Astrocyte (in vitro differentiated cells and primary cell): ENCODE measurements around the gene ARHGEF2. TPM values are rescaled to one million over a fixed set of nuclear protein-coding genes. Genes with fewer than 3 reads are reported as not detected.

Experiments used
- DNase-seq: peaks from one replicate; pipeline ENCODE4 v3.0.0-alpha.2; 2010; ENCODE audit warnings: low read depth
- FAIRE-seq: peaks from 2 replicates; lab custom pipeline; 2011; peaks lifted over from hg19 to GRCh38; lab: Jason Lieb, UNC
- H2AFZ ChIP-seq: 2 replicates; pipeline ENCODE4 v1.6.0; 2012; ENCODE audit warnings: low read depth, low read length, inconsistent platforms
- H3K27ac ChIP-seq: 2 replicates; pipeline ENCODE4 v1.5.1; 2011; ENCODE audit warnings: low read depth, low read length, inconsistent platforms
- H3K27me3 ChIP-seq: 2 replicates; pipeline ENCODE4 v1.6.0; 2011; ENCODE audit warnings: low read length, inconsistent platforms; ENCODE audit not compliant: insufficient read depth
- H3K36me3 ChIP-seq: 2 replicates; pipeline ENCODE4 v1.5.1; 2011; ENCODE audit warnings: low read length, inconsistent platforms; ENCODE audit not compliant: insufficient read depth
- H3K4me1 ChIP-seq: 2 replicates; pipeline ENCODE4 v1.5.1; 2011; ENCODE audit warnings: low read length, inconsistent platforms; ENCODE audit not compliant: insufficient read depth
- H3K4me2 ChIP-seq: 2 replicates; pipeline ENCODE4 v1.6.0; 2012; ENCODE audit warnings: low read length, inconsistent platforms
- H3K4me3 ChIP-seq: 2 replicates; pipeline ENCODE4 v1.5.1; 2011; ENCODE audit warnings: low read depth, mild to moderate bottlenecking, low read length, inconsistent platforms; ENCODE audit not compliant: insufficient read depth
- H3K79me2 ChIP-seq: 2 replicates; pipeline ENCODE4 v1.6.0; 2012; ENCODE audit warnings: mild to moderate bottlenecking, low read length, inconsistent platforms; ENCODE audit not compliant: insufficient read depth
- H3K9ac ChIP-seq: 2 replicates; pipeline ENCODE4 v1.6.0; 2012; ENCODE audit warnings: mild to moderate bottlenecking, low read length, inconsistent platforms
- H3K9me3 ChIP-seq: 2 replicates; pipeline ENCODE4 v1.5.1; 2012; ENCODE audit warnings: low read depth, mild to moderate bottlenecking, low read length, inconsistent platforms; ENCODE audit not compliant: insufficient read depth
- H4K20me1 ChIP-seq: 2 replicates; pipeline ENCODE4 v1.6.0; 2012; ENCODE audit warnings: low read length, inconsistent platforms; ENCODE audit not compliant: insufficient read depth
- H3K27ac Mint-ChIP-seq: one replicate; pipeline ENCODE4 v1.8.0; 2021; ENCODE audit warnings: mild to moderate bottlenecking, mixed read lengths; ENCODE audit not compliant: unreplicated experiment
- H3K27me3 Mint-ChIP-seq: one replicate; pipeline ENCODE4 v1.8.0; 2021; ENCODE audit warnings: low read depth, mixed read lengths; ENCODE audit not compliant: unreplicated experiment
- H3K36me3 Mint-ChIP-seq: one replicate; pipeline ENCODE4 v1.8.0; 2021; ENCODE audit warnings: low read depth, mixed read lengths; ENCODE audit not compliant: unreplicated experiment
- H3K4me1 Mint-ChIP-seq: one replicate; pipeline ENCODE4 v1.8.0; 2021; ENCODE audit warnings: low read depth, mixed read lengths; ENCODE audit not compliant: unreplicated experiment
- H3K4me3 Mint-ChIP-seq: one replicate; pipeline ENCODE4 v1.8.0; 2021; ENCODE audit warnings: mild to moderate bottlenecking, moderate library complexity, mixed read lengths; ENCODE audit not compliant: unreplicated experiment
- H3K9me3 Mint-ChIP-seq: one replicate; pipeline ENCODE4 v1.8.0; 2021; ENCODE audit warnings: mild to moderate bottlenecking, mixed read lengths; ENCODE audit not compliant: unreplicated experiment
- CTCF ChIP-seq: IDR thresholded peaks from 2 replicates; pipeline ENCODE4 v1.5.1; 2011; ENCODE audit warnings: low read depth, mild to moderate bottlenecking, inconsistent platforms, low read length, moderate library complexity; ENCODE audit not compliant: insufficient read depth
- EZH2 ChIP-seq: IDR thresholded peaks from 2 replicates; pipeline ENCODE4 v1.6.1; 2012; ENCODE audit warnings: mild to moderate bottlenecking, low read length, inconsistent platforms; ENCODE audit not compliant: insufficient read depth
- total RNA-seq: library from RNA; stranded (reverse); gene quantifications from 2 replicates; pipeline ENCODE4 v1.2.1, GENCODE V29; 2021

The ARHGEF2 gene
- total RNA-seq, 1 donor from 2014 or later = 99.3 TPM

DNA sequence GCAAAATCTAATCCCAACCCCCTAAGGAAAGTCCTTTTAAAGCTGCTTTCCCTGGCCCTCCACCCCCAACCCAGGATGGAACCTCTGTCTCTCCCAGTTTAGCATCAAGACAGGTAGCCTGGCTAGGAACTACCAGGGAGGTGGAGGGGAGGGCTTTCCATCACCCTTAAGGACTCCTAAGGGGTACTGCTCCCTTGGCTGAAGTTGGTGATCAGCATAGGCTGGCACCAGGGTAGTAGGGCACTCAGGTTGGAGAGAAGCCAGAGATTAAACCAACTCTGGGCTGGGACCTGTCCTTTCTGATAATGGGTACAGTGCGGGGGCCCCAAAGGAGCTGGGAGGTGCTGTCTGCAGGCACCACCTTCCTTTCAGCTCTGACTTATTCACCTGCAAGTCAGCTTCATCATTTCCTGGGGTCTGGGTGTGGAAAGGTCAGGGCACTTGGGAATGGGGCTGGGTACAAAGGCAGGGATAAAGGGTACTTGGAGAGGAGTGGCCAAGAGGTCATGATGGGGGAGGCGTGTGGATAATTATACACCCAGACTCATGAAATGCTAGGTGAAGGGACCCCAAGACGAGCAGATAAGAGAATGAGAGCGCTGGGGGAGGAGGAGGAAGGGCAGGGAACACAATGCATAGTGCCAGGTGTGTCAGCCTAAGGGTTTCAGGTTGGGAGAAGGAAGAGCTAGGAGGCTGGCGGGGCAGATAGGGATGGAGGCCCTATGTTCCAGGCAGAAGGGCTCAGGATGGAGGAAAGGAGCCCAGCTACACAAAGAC is 1.2 kb downstream of the ARHGEF2 start:
- H3K27ac ChIP-seq = peak overlapping the region; percentile 93
- H3K9me3 Mint-ChIP-seq = no peaks in the 10 kb centered on the region
- peaks cover 72% of the 10 kb centered on the region for H3K4me1 ChIP-seq
- H3K4me2 ChIP-seq = peak overlapping the region; percentile 96
- H3K27me3 ChIP-seq = no peaks in the 10 kb centered on the region
- H3K79me2 ChIP-seq = peaks cover 97% of the 10 kb centered on the region
- H3K4me3 Mint-ChIP-seq = peak overlapping the region; percentile 95
- H3K36me3 Mint-ChIP-seq = peaks cover 9% of the 10 kb centered on the region
- H3K27ac Mint-ChIP-seq = peak overlapping the region; percentile 86
- peaks cover 54% of the 10 kb centered on the region for H3K4me1 Mint-ChIP-seq
- TF ChIP-seq EZH2 (no peak), CTCF (no peak)
- no peaks in the 10 kb centered on the region for H3K27me3 Mint-ChIP-seq
- no peaks in the 10 kb centered on the region for H3K9me3 ChIP-seq
- H2AFZ ChIP-seq = no peak overlapping the region
- peak overlapping the region; percentile 94 for H3K9ac ChIP-seq
- DNase-seq (no peak), FAIRE-seq (no peak)
- H3K4me3 ChIP-seq = peak overlapping the region; percentile 81
- no peaks in the 10 kb centered on the region for H3K36me3 ChIP-seq
- peaks cover 55% of the 10 kb centered on the region for H4K20me1 ChIP-seq

DNA sequence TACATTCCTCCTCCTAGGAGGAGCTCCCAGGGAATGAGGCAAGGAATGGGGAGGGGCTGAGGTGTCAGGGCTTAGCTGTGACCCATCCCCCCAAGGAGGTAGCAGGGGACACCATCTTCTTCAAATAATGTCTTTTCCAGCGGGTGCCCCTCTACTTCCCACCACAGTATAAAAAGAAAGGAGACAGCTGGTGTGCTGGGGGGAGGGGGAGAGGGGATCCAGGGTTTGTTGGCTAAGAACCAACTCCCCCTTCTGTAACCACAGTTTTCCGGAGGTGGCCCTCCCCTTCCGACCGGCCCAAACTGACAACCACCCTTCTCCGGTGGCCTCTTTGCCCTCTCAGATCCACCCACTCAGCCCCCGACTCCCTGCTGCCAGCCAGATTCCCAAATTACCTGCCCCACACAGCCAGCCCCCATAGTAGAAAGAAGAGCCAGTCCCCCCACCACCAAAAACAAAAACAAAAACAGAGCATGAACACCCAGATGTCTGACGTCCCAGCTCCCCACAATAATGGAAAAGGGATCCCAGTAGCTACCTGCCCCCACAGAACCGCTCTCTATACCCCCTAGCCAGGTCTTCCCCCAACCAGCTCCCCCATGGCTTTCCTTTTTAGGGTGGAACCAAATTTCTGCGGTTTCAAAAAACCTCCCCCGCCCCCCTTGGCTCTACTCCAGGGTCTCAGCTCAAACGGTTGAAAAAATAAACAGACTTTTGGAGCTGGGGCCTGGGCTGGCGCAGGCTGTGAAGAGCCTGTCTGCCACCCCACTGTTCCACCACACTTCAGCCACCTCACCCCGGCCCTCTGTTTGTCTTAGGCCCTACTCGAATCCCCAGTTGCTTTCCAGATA is 2.1 kb downstream of the ARHGEF2 start:
- peak overlapping the region; percentile 94 for H3K9ac ChIP-seq
- H3K27me3 ChIP-seq = no peaks in the 10 kb centered on the region
- H2AFZ ChIP-seq = no peak overlapping the region
- H3K79me2 ChIP-seq = peaks cover 97% of the 10 kb centered on the region
- H3K4me1 ChIP-seq = peaks cover 66% of the 10 kb centered on the region
- no peaks in the 10 kb centered on the region for H3K9me3 ChIP-seq
- FAIRE-seq = no peak
- Mint-ChIP-seq H3K27ac (peak overlapping the region; percentile 83), H3K36me3 (peaks cover 5% of the 10 kb centered on the region), H3K9me3 (no peaks in the 10 kb centered on the region), H3K27me3 (no peaks in the 10 kb centered on the region), H3K4me1 (peaks cover 48% of the 10 kb centered on the region), H3K4me3 (peak overlapping the region; percentile 95)
- H3K4me3 ChIP-seq = peak overlapping the region; percentile 81
- peaks cover 61% of the 10 kb centered on the region for H4K20me1 ChIP-seq
- H3K36me3 ChIP-seq = no peaks in the 10 kb centered on the region
- DNase-seq = peak; percentile 56
- TF ChIP-seq EZH2 (no peak), CTCF (no peak)
- peak overlapping the region; percentile 96 for H3K4me2 ChIP-seq
- peak overlapping the region; percentile 93 for H3K27ac ChIP-seq
